ENCODE measurements around the gene RAB11FIP4.

Gene RAB11FIP4

GRCh38 chr17:31387438-31387837 lies 4.0 kb upstream of the RAB11FIP4 start:
- DNase-seq (ENCODE audit: low read depth): no peak

GRCh38 chr17:31388351-31388750 lies 3.1 kb upstream of the RAB11FIP4 start:
- DNase-seq (ENCODE audit: low read depth): no peak

GRCh38 chr17:31388770-31389656 lies 2.5 kb upstream of the RAB11FIP4 start:
- peak; percentile 13 for DNase-seq (ENCODE audit: low read depth)

- no peak for DNase-seq (ENCODE audit: low read depth)
Observed at GRCh38 chr17:31389657-31390381, 1.7 kb upstream of the RAB11FIP4 start.

- no peak for DNase-seq (ENCODE audit: low read depth)
Observed at GRCh38 chr17:31390426-31390747, 1.1 kb upstream of the RAB11FIP4 start.

GRCh38 chr17:31390748-31391495 lies 553 bp upstream of the RAB11FIP4 start:
- no peak for DNase-seq (ENCODE audit: low read depth)

GRCh38 chr17:31392002-31392855 lies 754 bp downstream of the RAB11FIP4 start:
- DNase-seq (ENCODE audit: low read depth): no peak

GRCh38 chr17:31392856-31393748 lies 1.6 kb downstream of the RAB11FIP4 start:
- no peak for DNase-seq (ENCODE audit: low read depth)

GRCh38 chr17:31393749-31394146 lies 2.3 kb downstream of the RAB11FIP4 start:
- DNase-seq (ENCODE audit: low read depth): no peak

- peak; percentile 14 for DNase-seq (ENCODE audit: low read depth)
Observed at GRCh38 chr17:31394544-31394943, 3.1 kb downstream of the RAB11FIP4 start.

GRCh38 chr17:31397256-31397939 lies 5.9 kb downstream of the RAB11FIP4 start:
- DNase-seq (ENCODE audit: low read depth): no peak

GRCh38 chr17:31398381-31399311 lies 7.2 kb downstream of the RAB11FIP4 start:
- no peak for DNase-seq (ENCODE audit: low read depth)

- no peak for DNase-seq (ENCODE audit: low read depth)
Observed at GRCh38 chr17:31400481-31400950, 9.0 kb downstream of the RAB11FIP4 start.

- DNase-seq (ENCODE audit: low read depth): no peak
Observed at GRCh38 chr17:31401456-31402254, 10.2 kb downstream of the RAB11FIP4 start.

GRCh38 chr17:31404028-31404949 lies 12.8 kb downstream of the RAB11FIP4 start:
- DNase-seq (ENCODE audit: low read depth): no peak

GRCh38 chr17:31405890-31406371 lies 14.5 kb downstream of the RAB11FIP4 start:
- DNase-seq (ENCODE audit: low read depth): no peak

GRCh38 chr17:31408586-31408985 lies 17.1 kb downstream of the RAB11FIP4 start:
- no peak for DNase-seq (ENCODE audit: low read depth)

Data from stimulated activated CD8-positive, alpha-beta memory T cell treated with anti-CD3 and anti-CD28 coated beads, Interleukin-7, amount 100 ng/mL, for 24 hours (primary cell).